Stimulated activated effector memory CD8-positive, alpha-beta T cell treated with anti-CD3 and anti-CD28 coated beads, Interleukin-12 subunit alpha, Interleukin-12 subunit beta, amount 100 ng/mL, for 72 hours (primary cell): Measurements from ENCODE around the gene MACROD2.
"Not testable (repeated sequence)": the region's sequence is repeated elsewhere in the genome, so short reads cannot be mapped to it uniquely, and the experiment has no call there.

Experiments
- ATAC-seq: fragments of 150-1000 bp; cut with Tn5 transposase; 2 replicates; pipeline ENCODE4 v1.10.0; 2021
- DNase-seq, 2 donors: peaks; one replicate each; pipeline ENCODE4 v3.0.0; 2021 to 2022; ENCODE audit warnings: low spot score in 2 of 2
- H3K27ac Mint-ChIP-seq: one replicate; pipeline ENCODE4 v1.8.0; 2022; ENCODE audit warnings: mild to moderate bottlenecking, mixed read lengths
- H3K36me3 Mint-ChIP-seq: one replicate; pipeline ENCODE4 v1.8.0; 2022; ENCODE audit warnings: mild to moderate bottlenecking, mixed read lengths
- H3K4me1 Mint-ChIP-seq: one replicate; pipeline ENCODE4 v1.8.0; 2022; ENCODE audit warnings: mixed read lengths
- H3K4me3 Mint-ChIP-seq: one replicate; pipeline ENCODE4 v1.8.0; 2022; ENCODE audit warnings: mild to moderate bottlenecking, mixed read lengths
- H3K9me3 Mint-ChIP-seq: one replicate; pipeline ENCODE4 v1.8.0; 2022; ENCODE audit warnings: mixed read lengths

Gene MACROD2

DNA sequence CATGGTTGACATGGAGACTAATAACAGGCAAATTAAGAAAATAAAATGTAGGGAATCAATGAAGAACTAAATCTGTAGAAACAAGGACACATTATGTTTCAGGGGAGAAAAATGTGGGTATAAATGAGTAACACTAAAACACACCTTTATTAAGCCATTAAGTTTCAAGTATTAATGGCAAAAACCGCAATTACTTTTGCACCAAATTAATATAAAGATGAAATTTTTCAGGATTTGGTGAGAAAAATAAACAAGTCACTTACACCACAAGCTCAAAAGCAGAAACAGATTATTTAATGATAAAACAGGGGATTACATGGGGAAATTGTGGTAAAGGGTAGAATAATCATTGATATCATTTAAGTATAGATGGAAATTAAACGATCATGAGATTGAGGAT, 1135.9 kb downstream of the MACROD2 start:
- H3K36me3 Mint-ChIP-seq, result no peaks in the 10 kb centered on the region
- ATAC-seq, result no peak
- no peak overlapping the region for H3K27ac Mint-ChIP-seq
- no peak for DNase-seq
- H3K4me3 Mint-ChIP-seq, result no peak overlapping the region
- no peaks in the 10 kb centered on the region for H3K4me1 Mint-ChIP-seq
- H3K9me3 Mint-ChIP-seq, result peaks cover 5% of the 10 kb centered on the region

- H3K9me3 Mint-ChIP-seq, result peaks cover 8% of the 10 kb centered on the region
- no peaks in the 10 kb centered on the region for H3K4me1 Mint-ChIP-seq
- no peaks in the 10 kb centered on the region for H3K36me3 Mint-ChIP-seq
- ATAC-seq (no peak), DNase-seq (no peak)
- no peak overlapping the region for H3K27ac Mint-ChIP-seq
- H3K4me3 Mint-ChIP-seq, result no peak overlapping the region
Observed at GRCh38 chr20:15138548-15139126, 1143.3 kb downstream of the MACROD2 start.

DNA sequence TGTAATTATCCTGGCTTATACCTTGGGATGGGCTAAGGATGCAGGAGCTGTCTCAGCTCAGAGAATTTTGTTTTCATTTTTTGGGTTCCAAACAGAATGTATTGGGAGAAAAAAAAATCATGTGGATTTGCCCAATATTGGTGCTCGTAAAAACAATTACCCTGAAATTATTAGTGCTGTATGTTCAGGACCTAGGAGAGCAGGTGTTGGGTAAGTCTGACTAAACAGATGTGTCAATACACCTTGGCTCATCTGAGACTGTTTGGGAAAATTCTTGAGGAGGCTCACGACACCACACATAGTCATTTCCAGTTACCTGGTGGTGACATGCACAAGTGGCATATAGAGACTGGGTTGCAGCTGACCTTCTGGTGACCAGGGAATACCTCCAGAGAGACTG, 1144.2 kb downstream of the MACROD2 start:
- no peaks in the 10 kb centered on the region for H3K36me3 Mint-ChIP-seq
- ATAC-seq, result no peak

GRCh38 chr20:15140286-15140685, 1145.0 kb downstream of the MACROD2 start:
- no peak for DNase-seq
- no peak overlapping the region for H3K27ac Mint-ChIP-seq
- no peak overlapping the region for H3K4me3 Mint-ChIP-seq
- no peak for ATAC-seq
- H3K36me3 Mint-ChIP-seq, result no peaks in the 10 kb centered on the region
- peaks cover 8% of the 10 kb centered on the region for H3K9me3 Mint-ChIP-seq
- no peaks in the 10 kb centered on the region for H3K4me1 Mint-ChIP-seq

More for the DNA sequence above, 1144.2 kb downstream of the MACROD2 start:
- Mint-ChIP-seq H3K4me3 (no peak overlapping the region), H3K9me3 (peaks cover 8% of the 10 kb centered on the region), H3K4me1 (no peaks in the 10 kb centered on the region), H3K27ac (no peak overlapping the region)
- no peak for DNase-seq

GRCh38 chr20:15140940-15141339, 1145.6 kb downstream of the MACROD2 start:
- H3K9me3 Mint-ChIP-seq, result not testable (repeated sequence)

DNA sequence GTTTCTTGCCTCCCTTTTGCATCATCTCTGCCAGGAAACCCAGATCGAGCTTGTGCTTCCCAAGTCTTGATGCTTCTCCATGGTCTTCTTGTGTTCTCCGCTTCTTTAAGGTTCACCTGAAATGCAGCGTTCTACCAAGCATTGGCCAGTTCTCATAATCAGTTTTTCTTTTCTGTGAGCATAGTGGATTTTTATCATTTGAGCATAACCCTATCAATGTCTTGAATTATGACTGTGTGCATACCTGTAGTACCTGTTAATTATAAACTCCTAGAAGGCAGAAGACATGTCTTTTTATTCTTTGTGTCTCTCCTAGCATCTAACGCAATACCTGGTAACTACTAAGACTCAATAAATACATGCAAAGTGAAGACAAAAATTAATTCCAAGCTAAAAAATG, 1146.5 kb downstream of the MACROD2 start:
- DNase-seq (no peak), ATAC-seq (no peak)
- Mint-ChIP-seq H3K9me3 (peaks cover 8% of the 10 kb centered on the region), H3K36me3 (no peaks in the 10 kb centered on the region), H3K27ac (no peak overlapping the region), H3K4me3 (no peak overlapping the region), H3K4me1 (no peaks in the 10 kb centered on the region)

More at GRCh38 chr20:15140940-15141339, 1145.6 kb downstream of the MACROD2 start:
- not testable (repeated sequence) for H3K4me3 Mint-ChIP-seq, H3K27ac Mint-ChIP-seq, H3K36me3 Mint-ChIP-seq, DNase-seq, ATAC-seq, H3K4me1 Mint-ChIP-seq

GRCh38 chr20:15143478-15143877, 1148.2 kb downstream of the MACROD2 start:
- no peaks in the 10 kb centered on the region for H3K4me1 Mint-ChIP-seq
- ATAC-seq (no peak), DNase-seq (no peak)
- H3K9me3 Mint-ChIP-seq, result peaks cover 8% of the 10 kb centered on the region
- no peak overlapping the region for H3K27ac Mint-ChIP-seq
- H3K36me3 Mint-ChIP-seq, result no peaks in the 10 kb centered on the region
- H3K4me3 Mint-ChIP-seq, result no peak overlapping the region

GRCh38 chr20:15144916-15145315, 1149.6 kb downstream of the MACROD2 start:
- ATAC-seq, result no peak

DNA sequence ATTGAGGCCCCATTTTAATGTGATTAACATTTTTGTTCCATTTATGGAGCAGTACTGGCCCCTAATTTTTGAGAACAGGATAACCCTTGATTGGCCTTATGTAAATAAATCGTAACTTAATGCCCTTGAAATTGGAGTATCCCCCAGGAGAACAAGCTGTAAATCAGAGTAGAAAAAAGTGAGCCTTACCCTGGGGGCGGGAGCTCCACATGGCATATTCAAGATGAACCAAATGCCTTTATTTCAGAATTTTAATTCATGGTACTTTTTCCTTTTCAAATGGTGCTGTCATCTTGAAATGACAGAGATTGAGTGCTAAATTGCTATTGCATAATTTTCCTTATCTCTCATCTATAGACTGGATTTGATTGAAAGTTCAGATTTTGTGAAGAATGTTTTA, 1151.6 kb downstream of the MACROD2 start:
- no peaks in the 10 kb centered on the region for H3K4me1 Mint-ChIP-seq
- no peaks in the 10 kb centered on the region for H3K36me3 Mint-ChIP-seq
- DNase-seq (no peak), ATAC-seq (no peak)
- H3K27ac Mint-ChIP-seq, result no peak overlapping the region
- H3K9me3 Mint-ChIP-seq, result peaks cover 5% of the 10 kb centered on the region
- H3K4me3 Mint-ChIP-seq, result no peak overlapping the region

More at GRCh38 chr20:15144916-15145315, 1149.6 kb downstream of the MACROD2 start:
- H3K36me3 Mint-ChIP-seq, result no peaks in the 10 kb centered on the region
- H3K27ac Mint-ChIP-seq, result no peak overlapping the region
- peaks cover 5% of the 10 kb centered on the region for H3K9me3 Mint-ChIP-seq
- DNase-seq, result no peak
- no peaks in the 10 kb centered on the region for H3K4me1 Mint-ChIP-seq
- no peak overlapping the region for H3K4me3 Mint-ChIP-seq

GRCh38 chr20:15154070-15154469, 1158.8 kb downstream of the MACROD2 start:
- no peak overlapping the region for H3K4me3 Mint-ChIP-seq
- ATAC-seq, result no peak
- no peak for DNase-seq
- H3K27ac Mint-ChIP-seq, result no peak overlapping the region
- H3K36me3 Mint-ChIP-seq, result no peaks in the 10 kb centered on the region
- H3K4me1 Mint-ChIP-seq, result peaks cover 6% of the 10 kb centered on the region
- H3K9me3 Mint-ChIP-seq, result peaks cover 17% of the 10 kb centered on the region

GRCh38 chr20:15155848-15156401, 1160.6 kb downstream of the MACROD2 start:
- Mint-ChIP-seq H3K4me1 (peaks cover 6% of the 10 kb centered on the region), H3K9me3 (peaks cover 26% of the 10 kb centered on the region)
- peak; percentile 57 for ATAC-seq

GRCh38 chr20:15158533-15158932, 1163.2 kb downstream of the MACROD2 start:
- H3K9me3 Mint-ChIP-seq, result peaks cover 20% of the 10 kb centered on the region
- no peaks in the 10 kb centered on the region for H3K36me3 Mint-ChIP-seq
- ATAC-seq (no peak), DNase-seq (no peak)
- no peak overlapping the region for H3K27ac Mint-ChIP-seq
- H3K4me3 Mint-ChIP-seq, result no peak overlapping the region
- H3K4me1 Mint-ChIP-seq, result peaks cover 13% of the 10 kb centered on the region

More at GRCh38 chr20:15155848-15156401, 1160.6 kb downstream of the MACROD2 start:
- Mint-ChIP-seq H3K36me3 (no peaks in the 10 kb centered on the region), H3K4me3 (no peak overlapping the region), H3K27ac (no peak overlapping the region)
- DNase-seq, result no peak

- Mint-ChIP-seq H3K4me3 (peak overlapping the region; percentile 46), H3K36me3 (no peaks in the 10 kb centered on the region), H3K9me3 (peaks cover 16% of the 10 kb centered on the region), H3K27ac (peak overlapping the region; percentile 81), H3K4me1 (peaks cover 6% of the 10 kb centered on the region)
- no peak for DNase-seq
- ATAC-seq, result peak; percentile 57
Observed at GRCh38 chr20:15162079-15162647, 1166.8 kb downstream of the MACROD2 start.

DNA sequence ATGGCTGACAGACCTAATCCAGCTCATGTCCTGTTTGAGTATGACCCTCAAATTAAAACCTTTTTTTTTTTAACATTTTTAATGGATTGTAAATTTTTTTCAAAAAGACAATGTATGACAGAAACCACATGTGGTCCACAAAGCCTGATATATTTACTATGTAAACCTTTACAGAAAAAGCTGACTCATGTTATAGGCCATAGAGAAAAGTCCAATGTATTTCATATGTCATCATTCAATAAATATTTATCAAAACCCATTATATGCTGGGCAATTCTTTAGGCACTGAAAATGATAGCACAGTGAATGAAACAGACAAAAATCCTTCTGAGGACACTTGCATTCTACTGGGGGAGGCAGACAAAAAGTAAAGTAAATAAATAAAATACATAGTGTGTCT, 1168.3 kb downstream of the MACROD2 start:
- Mint-ChIP-seq H3K36me3 (no peaks in the 10 kb centered on the region), H3K9me3 (peaks cover 16% of the 10 kb centered on the region), H3K4me1 (peaks cover 6% of the 10 kb centered on the region), H3K27ac (no peak overlapping the region), H3K4me3 (no peak overlapping the region)
- no peak for DNase-seq
- ATAC-seq, result no peak

GRCh38 chr20:15164726-15165125, 1169.4 kb downstream of the MACROD2 start:
- Mint-ChIP-seq H3K4me1 (peaks cover 6% of the 10 kb centered on the region), H3K36me3 (no peaks in the 10 kb centered on the region), H3K4me3 (no peak overlapping the region), H3K27ac (no peak overlapping the region), H3K9me3 (peaks cover 11% of the 10 kb centered on the region)
- ATAC-seq (no peak), DNase-seq (no peak)

- Mint-ChIP-seq H3K4me1 (peaks cover 6% of the 10 kb centered on the region), H3K36me3 (no peaks in the 10 kb centered on the region), H3K9me3 (peaks cover 16% of the 10 kb centered on the region), H3K27ac (no peak overlapping the region), H3K4me3 (no peak overlapping the region)
- ATAC-seq, result no peak
- DNase-seq, result no peak
Observed at GRCh38 chr20:15166744-15167143, 1171.4 kb downstream of the MACROD2 start.
